IMR-90 (cell line): Measurements from ENCODE around the gene RPS19. TPM values are rescaled to one million over a fixed set of nuclear protein-coding genes. Genes with fewer than 3 reads are reported as not detected.

Source experiments
- ATAC-seq: fragments of 200-7000 bp; cut with Tn5 transposase; 2 replicates; pipeline ENCODE4 v1.9.1; 2020; ENCODE audit warnings: low read depth, mild to moderate bottlenecking, moderate library complexity
- BruUV-seq: library from RNA; stranded (reverse); fragments of 400-500 nt; replicated peaks from 2 replicates; lab custom pipeline; 2021; lab: Mats Ljungman, UMichigan
- CTCF ChIA-PET: fragments of 300-600 bp; formaldehyde crosslinking; extraction: SDS; loops from one replicate; lab custom pipeline; 2021; ENCODE audit warnings: antibody characterized with exemption; lab: Yijun Ruan, JAX
- POLR2A ChIA-PET: fragments of 300-600 bp; sonication (Branson Sonifier 250); formaldehyde crosslinking; loops from one replicate; lab custom pipeline; 2022; ENCODE audit warnings: antibody characterized with exemption; ENCODE audit not compliant: unreplicated experiment; lab: Charles Lee
- DNase-seq: peaks from one replicate; pipeline ENCODE4 v3.0.0; 2013
- H2AFZ ChIP-seq: replicated peaks from 2 replicates; pipeline ENCODE3; 2013; ENCODE audit warnings: low read length, mild to moderate bottlenecking; ENCODE audit not compliant: poor library complexity
- H2AK5ac ChIP-seq: 2 replicates; pipeline ENCODE4 v1.6.1; 2013; ENCODE audit warnings: low read depth, low read length, inconsistent platforms
- H2AK9ac ChIP-seq: replicated peaks from 2 replicates; pipeline ENCODE3; 2013; ENCODE audit warnings: mild to moderate bottlenecking, low read depth, low read length, moderate library complexity; ENCODE audit not compliant: poor library complexity
- H2BK120ac ChIP-seq: 2 replicates; pipeline ENCODE4 v1.6.1; 2013; ENCODE audit warnings: low read depth, low read length, inconsistent platforms
- H2BK15ac ChIP-seq: 3 replicates; pipeline ENCODE4 v1.6.1; 2013; ENCODE audit warnings: low read depth, low read length, inconsistent platforms
- H2BK20ac ChIP-seq: 2 replicates; pipeline ENCODE4 v1.6.1; 2013; ENCODE audit warnings: low read depth, mild to moderate bottlenecking, inconsistent platforms, low read length, moderate library complexity
- H2BK5ac ChIP-seq: 2 replicates; pipeline ENCODE4 v1.6.1; 2013; ENCODE audit warnings: mild to moderate bottlenecking, low read depth, low read length, inconsistent platforms; ENCODE audit not compliant: poor library complexity, severe bottlenecking
- H3K14ac ChIP-seq: replicated peaks from 2 replicates; pipeline ENCODE4 v1.6.1; 2013; ENCODE audit warnings: low read depth, low read length, inconsistent platforms
- H3K18ac ChIP-seq: 2 replicates; pipeline ENCODE4 v1.6.1; 2013; ENCODE audit warnings: low read depth, low read length, control low read depth
- H3K23ac ChIP-seq: 2 replicates; pipeline ENCODE4 v1.6.1; 2013; ENCODE audit warnings: low read depth, low read length, inconsistent platforms
- H3K27ac ChIP-seq: 2 replicates; pipeline ENCODE4 v1.5.1; 2013; ENCODE audit warnings: mild to moderate bottlenecking, control low read depth, low read length; ENCODE audit not compliant: insufficient read depth
- H3K27me3 ChIP-seq: 2 replicates; pipeline ENCODE4 v1.6.1; 2013; ENCODE audit warnings: low read length; ENCODE audit not compliant: control insufficient read depth, insufficient read depth
- H3K36me3 ChIP-seq: 2 replicates; pipeline ENCODE4 v1.6.1; 2013; ENCODE audit warnings: low read length, mixed read lengths; ENCODE audit not compliant: control insufficient read depth, insufficient read depth
- H3K4ac ChIP-seq: 2 replicates; pipeline ENCODE4 v1.6.1; 2013; ENCODE audit warnings: low read depth, low read length, inconsistent platforms
- H3K4me1 ChIP-seq: 2 replicates; pipeline ENCODE4 v1.6.1; 2013; ENCODE audit warnings: low read length, mixed read lengths; ENCODE audit not compliant: control insufficient read depth, insufficient read depth
- H3K4me2 ChIP-seq: 2 replicates; pipeline ENCODE4 v1.6.1; 2013; ENCODE audit warnings: low read depth, mild to moderate bottlenecking, control low read depth, low read length, moderate library complexity
- H3K4me3 ChIP-seq: 2 replicates; pipeline ENCODE4 v1.5.1; 2013; ENCODE audit warnings: low read depth, mild to moderate bottlenecking, control low read depth, low read length, moderate library complexity; ENCODE audit not compliant: insufficient read depth
- H3K56ac ChIP-seq: 2 replicates; pipeline ENCODE4 v1.6.1; 2013; ENCODE audit warnings: low read length, inconsistent platforms; ENCODE audit not compliant: insufficient read depth; ENCODE audit errors: extremely low read depth
- H3K79me1 ChIP-seq, 2 experiments: 2 replicates each; pipeline ENCODE4 v1.6.1; 2013; ENCODE audit warnings: low read length in 2 of 2, inconsistent platforms in 1 of 2, low read depth in 1 of 2
- H3K9ac ChIP-seq: 2 replicates; pipeline ENCODE4 v1.6.1; 2013; ENCODE audit warnings: low read depth, low read length, control low read depth
- H3K9me1 ChIP-seq: 2 replicates; pipeline ENCODE4 v1.6.1; 2013; ENCODE audit warnings: low read length, inconsistent platforms; ENCODE audit not compliant: insufficient read depth
- H3K9me3 ChIP-seq: 2 replicates; pipeline ENCODE4 v1.6.1; 2013; ENCODE audit warnings: low read length; ENCODE audit not compliant: control insufficient read depth, insufficient read depth
- H4K20me1 ChIP-seq: 2 replicates; pipeline ENCODE4 v1.6.1; 2013; ENCODE audit warnings: low read length, inconsistent platforms; ENCODE audit not compliant: insufficient read depth
- H4K5ac ChIP-seq: 2 replicates; pipeline ENCODE4 v1.6.1; 2013; ENCODE audit warnings: mild to moderate bottlenecking, low read depth, low read length, control low read depth
- H4K8ac ChIP-seq, 2 experiments: 2 replicates each; pipeline ENCODE4 v1.6.1; 2013; ENCODE audit warnings: low read depth in 2 of 2, low read length in 2 of 2, control low read depth in 1 of 2, inconsistent platforms in 1 of 2
- H4K91ac ChIP-seq: 2 replicates; pipeline ENCODE4 v1.6.1; 2013; ENCODE audit warnings: low read depth, low read length, inconsistent platforms; ENCODE audit not compliant: insufficient read depth
- CHD1 ChIP-seq: IDR thresholded peaks from 2 replicates; pipeline ENCODE4 v1.6.1; 2012; ENCODE audit warnings: low read depth, low read length, improper control_type of control experiment
- MAFK ChIP-seq: IDR thresholded peaks from 2 replicates; pipeline ENCODE4 v1.6.1; 2012; ENCODE audit warnings: low read depth, low read length, improper control_type of control experiment
- MAZ ChIP-seq: IDR thresholded peaks from 2 replicates; pipeline ENCODE4 v1.6.1; 2012; ENCODE audit warnings: low read depth, mild to moderate bottlenecking, low read length, improper control_type of control experiment, moderate library complexity, borderline replicate concordance
- MXI1 ChIP-seq: IDR thresholded peaks from 2 replicates; pipeline ENCODE4 v1.6.1; 2012; ENCODE audit warnings: low read depth, mild to moderate bottlenecking, low read length, moderate library complexity, borderline replicate concordance
- POLR2A ChIP-seq: IDR thresholded peaks from 2 replicates; pipeline ENCODE4 v1.6.1; 2012; ENCODE audit warnings: mild to moderate bottlenecking, low read depth, low read length
- RAD21 ChIP-seq: IDR thresholded peaks from 2 replicates; pipeline ENCODE4 v1.6.1; 2012; ENCODE audit warnings: low read length, improper control_type of control experiment
- SMC3 ChIP-seq: fragments of 150-350 bp; IDR thresholded peaks from 2 replicates; pipeline ENCODE4 v1.6.1; 2016; ENCODE audit warnings: low read depth, mild to moderate bottlenecking, antibody characterized with exemption, low read length, moderate library complexity
- USF2 ChIP-seq: fragments of 150-350 bp; IDR thresholded peaks from 2 replicates; pipeline ENCODE4 v1.6.1; 2017; ENCODE audit warnings: mild to moderate bottlenecking, antibody characterized with exemption, low read length, low read depth
- WGBS, 2 experiments: methylation state at CpG; one replicate each; pipeline versions ENCODE4 v1.1.5 to v1.1.7; 2013; ENCODE audit warnings: missing lambda C conversion rate in 2 of 2; ENCODE audit not compliant: insufficient read length in 1 of 2; ENCODE audit errors: extremely low coverage in 2 of 2; 5-methylcytosine and 5-hydroxymethylcytosine counted together
- dilution Hi-C: fragments of 300-500 bp; cut with HindIII; formaldehyde crosslinking; loops from one replicate; pipeline ENCODE4 v1.14.3; 2018; ENCODE audit warnings: low sequenced_read_pairs; ENCODE audit not compliant: unreplicated experiment
- in situ Hi-C: fragments of 300-500 bp; cut with MboI; formaldehyde crosslinking; loops from 3 replicates; pipeline ENCODE4 v1.14.3; 2019; ENCODE audit warnings: low sequenced_read_pairs, inconsistent platforms, mixed read lengths
- intact Hi-C: fragments of 100-400 bp; cut with micrococcal nuclease; formaldehyde crosslinking; loops from 2 replicates; pipeline ENCODE4 v1.10.0; 2022
- polyA plus RNA-seq, 3 experiments: library from polyadenylated mRNA; depleted of rRNA; stranded (reverse); fragments of >200 nt; gene quantifications; 2 replicates each; pipeline ENCODE4 v1.2.3, GENCODE V29; 2012; ENCODE audit warnings: low replicate concordance in 1 of 3
- total RNA-seq: library from RNA; depleted of rRNA; stranded (reverse); fragments of >200 nt; gene quantifications from 2 replicates; pipeline ENCODE4 v1.2.3, GENCODE V29; 2012
- TF ChIP-seq, protein P1 (sequence below): fragments of 150-350 bp; IDR thresholded peaks from 2 replicates; pipeline ENCODE4 v1.6.1; 2016; ENCODE audit warnings: low read depth, mild to moderate bottlenecking, low read length, moderate library complexity, borderline replicate concordance

The RPS19 gene
- total and polyA plus RNA-seq, 2 of the 4 experiments (the other 2 are of a cell fraction), result 230 to 3,988 TPM

DNA sequence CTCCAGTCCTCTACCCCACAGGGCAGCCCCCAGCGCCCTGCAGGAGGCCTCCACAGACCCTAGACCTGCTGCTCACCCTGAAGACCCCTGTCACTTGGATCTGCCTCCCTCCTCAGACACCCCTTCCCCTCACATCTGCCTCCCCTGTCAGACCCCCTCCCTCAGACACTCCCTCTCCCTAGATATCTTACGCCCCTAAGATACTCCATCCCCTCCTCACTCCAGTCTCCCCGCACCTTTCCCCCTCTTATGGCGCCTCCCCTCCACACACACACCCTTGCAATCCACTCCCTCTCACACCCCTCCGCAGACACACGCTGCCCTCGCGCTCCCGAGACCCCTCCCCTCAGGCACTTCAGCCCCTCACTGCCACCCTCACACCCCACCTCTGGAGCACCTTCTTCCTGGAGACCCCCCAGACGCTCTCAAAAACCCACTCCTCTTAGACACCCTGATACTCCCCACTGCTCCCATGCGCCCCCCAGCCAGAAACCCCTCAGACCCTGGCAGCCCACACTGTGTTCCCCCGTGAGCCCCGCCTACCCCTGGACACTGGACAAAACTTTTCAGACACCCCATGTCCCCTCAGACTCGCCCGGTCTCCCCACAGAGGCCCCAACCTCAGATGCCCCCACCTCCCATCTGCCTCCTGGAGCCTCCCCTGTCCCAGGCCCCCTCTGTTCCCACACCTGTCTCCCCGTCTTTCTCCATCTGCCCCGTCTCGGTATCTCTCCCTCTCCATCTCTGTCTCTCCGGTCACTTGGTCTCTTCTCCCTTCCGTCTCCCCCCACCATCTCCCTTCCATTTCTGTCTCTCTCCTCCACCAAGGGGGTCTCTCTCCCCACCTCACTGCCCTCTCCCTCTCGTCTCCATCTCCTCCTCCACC, 53.7 kb downstream of the RPS19 start:
- H3K9ac ChIP-seq, result no peak overlapping the region
- no peak overlapping the region for H3K23ac ChIP-seq
- 4% methylated on average over 16 of the region's 21 CpGs; no CpG with 5 or more reads in 1 of the 2 experiments for WGBS, 2 experiments
- peaks cover 72% of the 10 kb centered on the region for H3K27me3 ChIP-seq
- H2AK9ac ChIP-seq, result no peak overlapping the region
- no peaks in the 10 kb centered on the region for H3K9me3 ChIP-seq
- POLR2A ChIA-PET, result no interaction called here
- H3K56ac ChIP-seq, result no peak overlapping the region
- no peak overlapping the region for H3K4ac ChIP-seq
- H4K20me1 ChIP-seq, result peaks cover 28% of the 10 kb centered on the region
- no peak overlapping the region for H3K27ac ChIP-seq
- no peaks in the 10 kb centered on the region for H3K79me1 ChIP-seq
- H2BK5ac ChIP-seq, result no peak overlapping the region
- H3K14ac ChIP-seq, result no peak overlapping the region
- H3K4me2 ChIP-seq, result no peak overlapping the region
- no peak overlapping the region for H4K8ac ChIP-seq
- DNase-seq (no peak), ATAC-seq (no peak)
- no peak overlapping the region for H3K4me3 ChIP-seq
- no peak overlapping the region for H3K18ac ChIP-seq
- BruUV-seq, result no TSS peak
- dilution Hi-C loops, result no loop called here
- no peak for TF ChIP-seq POLR2A
- no peak for TF ChIP-seq SMC3
- no peak for TF ChIP-seq USF2
- TF ChIP-seq MAFK, result no peak
- TF ChIP-seq, protein P1, sequence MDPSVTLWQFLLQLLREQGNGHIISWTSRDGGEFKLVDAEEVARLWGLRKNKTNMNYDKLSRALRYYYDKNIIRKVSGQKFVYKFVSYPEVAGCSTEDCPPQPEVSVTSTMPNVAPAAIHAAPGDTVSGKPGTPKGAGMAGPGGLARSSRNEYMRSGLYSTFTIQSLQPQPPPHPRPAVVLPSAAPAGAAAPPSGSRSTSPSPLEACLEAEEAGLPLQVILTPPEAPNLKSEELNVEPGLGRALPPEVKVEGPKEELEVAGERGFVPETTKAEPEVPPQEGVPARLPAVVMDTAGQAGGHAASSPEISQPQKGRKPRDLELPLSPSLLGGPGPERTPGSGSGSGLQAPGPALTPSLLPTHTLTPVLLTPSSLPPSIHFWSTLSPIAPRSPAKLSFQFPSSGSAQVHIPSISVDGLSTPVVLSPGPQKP, result no peak
- no peak for TF ChIP-seq CHD1
- no peak for TF ChIP-seq RAD21
- TF ChIP-seq MAZ, result no peak
- no peak for TF ChIP-seq MXI1
- no peak overlapping the region for H4K91ac ChIP-seq
- no peak overlapping the region for H2AK5ac ChIP-seq
- no peak overlapping the region for H2BK120ac ChIP-seq
- in situ Hi-C loops, result no loop called here
- intact Hi-C loops, result no loop called here
- no peak overlapping the region for H4K5ac ChIP-seq
- H3K4me1 ChIP-seq, result 0 out of 2 replicates have a peak, but pooled peaks cover 2% of the 10 kb centered on the region
- CTCF ChIA-PET, result no interaction called here
- no peak overlapping the region for H2BK20ac ChIP-seq
- H2BK15ac ChIP-seq, result no peak overlapping the region
- H3K36me3 ChIP-seq, result no peaks in the 10 kb centered on the region
- no peak overlapping the region for H2AFZ ChIP-seq
- H3K9me1 ChIP-seq, result peaks cover 8% of the 10 kb centered on the region
